ENCODE results near the gene ATAT1. TPM values are rescaled to one million over a fixed set of nuclear protein-coding genes. Genes with fewer than 3 reads are reported as not detected.

The ATAT1 gene
- total RNA-seq, 1 experiment from 2014 or later, result 6.1 TPM

DNA sequence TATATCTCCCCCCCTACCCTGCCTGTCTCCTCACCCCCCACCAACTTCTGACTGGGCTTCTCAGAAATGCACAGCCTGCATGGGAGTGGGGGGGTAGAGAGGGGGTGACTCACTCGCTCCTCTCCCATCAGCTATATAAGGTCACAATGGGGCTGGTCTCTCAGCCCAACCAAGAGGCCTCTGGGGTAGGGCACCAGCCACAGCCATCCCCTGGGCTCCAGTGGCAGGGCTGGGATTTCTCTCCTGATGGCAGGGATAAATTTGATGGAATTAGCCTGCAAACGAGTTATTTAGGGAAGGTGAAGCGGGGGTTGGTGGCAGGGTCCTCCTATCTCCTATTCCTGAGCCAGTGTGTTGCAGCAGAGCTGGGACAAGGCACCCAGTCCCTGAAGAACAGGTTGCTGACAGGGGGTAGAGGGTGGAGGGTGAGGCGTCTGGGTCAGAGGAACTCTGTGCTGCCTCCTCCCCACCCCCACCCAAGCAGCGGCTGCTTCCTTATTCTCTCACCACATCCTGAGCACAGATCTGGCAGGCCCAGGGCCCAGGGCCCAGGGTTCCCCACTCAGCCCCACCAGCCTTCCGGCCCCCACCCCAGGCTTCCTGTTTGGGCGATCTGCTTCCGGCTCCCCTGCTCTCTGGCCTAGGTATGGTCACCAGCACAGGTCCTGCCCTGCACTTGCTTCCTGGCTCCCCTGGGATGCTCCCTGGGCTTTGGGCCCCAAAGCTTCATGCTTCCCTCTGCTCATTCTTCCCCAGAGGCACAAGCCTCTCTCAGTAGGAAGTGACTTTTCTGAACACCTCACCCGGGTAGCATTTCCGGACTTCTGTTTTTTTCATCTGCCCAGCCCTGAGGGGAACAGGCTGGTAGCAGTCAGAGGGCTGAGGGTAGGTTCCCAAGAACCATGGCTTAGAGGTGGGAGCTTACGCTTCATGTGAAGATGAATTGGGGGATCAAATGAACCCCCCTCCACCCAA, 55.8 kb downstream of the ATAT1 start:
- peaks cover 10% of the 10 kb centered on the region for H3K36me3 ChIP-seq (ENCODE audit: low read depth, low read length)
- H3F3A ChIP-seq (ENCODE audit: low read length, unreplicated experiment), result no peaks in the 10 kb centered on the region
- BruUV-seq (replicated peaks), result no TSS peak
- no peaks in the 10 kb centered on the region for H3K27me3 ChIP-seq (ENCODE audit: low read length)
- intact Hi-C loops (cut with micrococcal nuclease), result loop anchor here (1.0 kb wide), 1 partner anchor 40 kb away; no protein-coding TSS in a partner anchor
- DNase-seq (peak; percentile 84), ATAC-seq (peak; percentile 53)
- ChIA-PET CTCF (interaction anchor here (1.1 kb wide), 1 partner anchor 40 kb away, joined by 3 read pairs; no protein-coding TSS in a partner anchor), POLR2A (ENCODE audit: unreplicated experiment) (no interaction called here)
- no peaks in the 10 kb centered on the region for H3K9me3 ChIP-seq (ENCODE audit: low read length)
- H3K4me1 ChIP-seq (ENCODE audit: insufficient read depth, low read length), result peaks cover 58% of the 10 kb centered on the region
- H3K27ac ChIP-seq (ENCODE audit: low read length), result peak overlapping the region; percentile 89
- H3K4me2 ChIP-seq (ENCODE audit: low read length), result peak overlapping the region; percentile 87
- no peak overlapping the region for H2AFZ ChIP-seq (ENCODE audit: low read length)
- H3K9me2 ChIP-seq (replicated peaks; ENCODE audit: low read length), result no peaks in the 10 kb centered on the region
- peak overlapping the region; percentile 97 for H3K4me3 ChIP-seq (ENCODE audit: low read length)
- TF ChIP-seq, protein P1, sequence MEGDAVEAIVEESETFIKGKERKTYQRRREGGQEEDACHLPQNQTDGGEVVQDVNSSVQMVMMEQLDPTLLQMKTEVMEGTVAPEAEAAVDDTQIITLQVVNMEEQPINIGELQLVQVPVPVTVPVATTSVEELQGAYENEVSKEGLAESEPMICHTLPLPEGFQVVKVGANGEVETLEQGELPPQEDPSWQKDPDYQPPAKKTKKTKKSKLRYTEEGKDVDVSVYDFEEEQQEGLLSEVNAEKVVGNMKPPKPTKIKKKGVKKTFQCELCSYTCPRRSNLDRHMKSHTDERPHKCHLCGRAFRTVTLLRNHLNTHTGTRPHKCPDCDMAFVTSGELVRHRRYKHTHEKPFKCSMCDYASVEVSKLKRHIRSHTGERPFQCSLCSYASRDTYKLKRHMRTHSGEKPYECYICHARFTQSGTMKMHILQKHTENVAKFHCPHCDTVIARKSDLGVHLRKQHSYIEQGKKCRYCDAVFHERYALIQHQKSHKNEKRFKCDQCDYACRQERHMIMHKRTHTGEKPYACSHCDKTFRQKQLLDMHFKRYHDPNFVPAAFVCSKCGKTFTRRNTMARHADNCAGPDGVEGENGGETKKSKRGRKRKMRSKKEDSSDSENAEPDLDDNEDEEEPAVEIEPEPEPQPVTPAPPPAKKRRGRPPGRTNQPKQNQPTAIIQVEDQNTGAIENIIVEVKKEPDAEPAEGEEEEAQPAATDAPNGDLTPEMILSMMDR (conservative IDR thresholded peaks at IDR 0.05; ENCODE audit: low read depth, low read length), result no peak
- peak overlapping the region; percentile 80 for H3K9ac ChIP-seq (ENCODE audit: low read length)
- no peaks in the 10 kb centered on the region for H4K20me1 ChIP-seq (ENCODE audit: low read length)
- H3K79me2 ChIP-seq (ENCODE audit: low read length), result peaks cover 84% of the 10 kb centered on the region

DNA sequence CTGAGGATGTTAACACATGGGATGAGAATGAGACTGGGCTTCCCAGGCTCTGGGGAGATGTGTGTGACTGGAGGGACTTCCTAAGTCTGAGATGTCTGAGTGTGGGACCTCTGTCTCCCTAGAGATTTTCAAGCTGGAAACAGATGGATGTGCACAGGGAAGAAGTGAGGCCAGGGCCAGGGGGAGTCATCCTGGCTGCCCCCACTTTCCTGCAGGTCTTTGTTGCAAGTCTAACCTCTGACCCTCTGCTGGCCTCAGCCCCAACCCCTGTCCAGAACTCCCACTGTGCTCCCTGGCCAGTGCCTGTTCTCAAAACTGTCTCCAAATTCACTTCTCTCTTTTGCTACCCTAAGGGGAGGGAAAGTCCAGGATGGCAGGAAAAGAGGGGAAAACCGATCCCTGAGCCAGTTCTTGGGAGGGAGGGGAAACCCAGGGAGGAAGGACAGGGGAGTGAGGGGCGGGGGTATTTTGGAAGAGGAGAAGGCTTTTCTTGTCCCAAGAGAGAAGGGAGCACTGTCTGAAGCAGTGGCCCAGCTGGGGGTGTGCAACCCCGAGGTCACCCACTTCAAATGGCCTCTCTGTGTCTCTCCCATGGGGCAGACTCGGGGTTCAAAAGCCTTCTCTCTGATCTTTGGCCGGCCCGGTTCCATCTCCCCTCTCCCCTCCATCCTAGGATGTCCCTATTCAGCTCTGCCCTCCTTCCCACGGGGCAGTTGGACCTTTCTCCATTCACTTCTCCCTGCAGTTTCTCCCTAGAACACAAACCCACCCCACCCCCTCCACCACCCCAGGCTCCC, 56.7 kb downstream of the ATAT1 start:
- peaks cover 10% of the 10 kb centered on the region for H3K36me3 ChIP-seq (ENCODE audit: low read depth, low read length)
- no peaks in the 10 kb centered on the region for H4K20me1 ChIP-seq (ENCODE audit: low read length)
- peaks cover 67% of the 10 kb centered on the region for H3K4me1 ChIP-seq (ENCODE audit: insufficient read depth, low read length)
- TF ChIP-seq EZH2phosphoT487 (IDR thresholded peaks at IDR 0.05; ENCODE audit: borderline replicate concordance, low read length), result no peak
- no peak for DNase-seq
- no peaks in the 10 kb centered on the region for H3K27me3 ChIP-seq (ENCODE audit: low read length)
- H3K79me2 ChIP-seq (ENCODE audit: low read length), result peaks cover 93% of the 10 kb centered on the region
- no peak for ATAC-seq
- TSS peak; percentile 4 for BruUV-seq (replicated peaks)
- peak overlapping the region; percentile 89 for H3K27ac ChIP-seq (ENCODE audit: low read length)
- no peak overlapping the region for H2AFZ ChIP-seq (ENCODE audit: low read length)
- no peaks in the 10 kb centered on the region for H3K9me2 ChIP-seq (replicated peaks; ENCODE audit: low read length)
- peak overlapping the region; percentile 87 for H3K4me2 ChIP-seq (ENCODE audit: low read length)
- ChIA-PET POLR2A (ENCODE audit: unreplicated experiment) (interaction anchor here (0.6 kb wide), 1 partner anchor 130 kb away, joined by 7 read pairs; no protein-coding TSS in a partner anchor), CTCF (interaction anchor here (1.1 kb wide), 1 partner anchor 39 kb away, joined by 3 read pairs; no protein-coding TSS in a partner anchor)
- H3F3A ChIP-seq (ENCODE audit: low read length, unreplicated experiment), result no peaks in the 10 kb centered on the region
- intact Hi-C loops (cut with micrococcal nuclease), result no loop called here
- peak overlapping the region; percentile 97 for H3K4me3 ChIP-seq (ENCODE audit: low read length)
- no peaks in the 10 kb centered on the region for H3K9me3 ChIP-seq (ENCODE audit: low read length)
- H3K9ac ChIP-seq (ENCODE audit: low read length), result peak overlapping the region; percentile 80

DNA sequence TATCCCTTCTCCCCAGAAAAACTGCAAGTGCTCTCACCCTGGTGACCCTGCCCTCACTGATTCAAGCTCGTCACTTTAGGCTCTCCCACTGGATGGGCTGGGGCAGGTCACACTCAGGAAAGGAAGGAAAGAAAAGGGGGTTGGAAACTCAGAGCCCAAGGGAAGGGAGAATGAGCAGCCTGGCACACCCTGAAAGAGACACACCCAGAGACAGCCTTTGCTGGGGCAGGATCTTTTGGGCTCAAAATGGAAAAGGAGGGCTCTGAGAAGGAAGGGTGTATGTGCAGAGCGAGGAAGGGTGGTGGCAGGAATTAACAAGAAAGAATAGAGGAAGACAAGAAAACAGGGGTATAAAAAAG, 57.3 kb downstream of the ATAT1 start:
- Histone ChIP-seq H3K27me3 (ENCODE audit: low read length) (no peaks in the 10 kb centered on the region), H3F3A (ENCODE audit: low read length, unreplicated experiment) (no peaks in the 10 kb centered on the region), H3K4me1 (ENCODE audit: insufficient read depth, low read length) (peaks cover 71% of the 10 kb centered on the region), H4K20me1 (ENCODE audit: low read length) (no peaks in the 10 kb centered on the region), H3K27ac (ENCODE audit: low read length) (peak overlapping the region; percentile 89), H2AFZ (ENCODE audit: low read length) (no peak overlapping the region), H3K9ac (ENCODE audit: low read length) (peak overlapping the region; percentile 80), H3K4me3 (ENCODE audit: low read length) (peak overlapping the region; percentile 97), H3K36me3 (ENCODE audit: low read depth, low read length) (peaks cover 5% of the 10 kb centered on the region), H3K79me2 (ENCODE audit: low read length) (peaks cover 94% of the 10 kb centered on the region), H3K4me2 (ENCODE audit: low read length) (peak overlapping the region; percentile 87), H3K9me2 (replicated peaks; ENCODE audit: low read length) (no peaks in the 10 kb centered on the region), H3K9me3 (ENCODE audit: low read length) (no peaks in the 10 kb centered on the region)
- ChIA-PET CTCF (no interaction called here), POLR2A (ENCODE audit: unreplicated experiment) (interaction anchor here (0.6 kb wide), 1 partner anchor 129 kb away, joined by 7 read pairs; no protein-coding TSS in a partner anchor)
- no peak for ATAC-seq
- intact Hi-C loops (cut with micrococcal nuclease), result no loop called here
- DNase-seq, result no peak
- TF ChIP-seq EZH2phosphoT487 (IDR thresholded peaks at IDR 0.05; ENCODE audit: borderline replicate concordance, low read length) (no peak), EZH2 (IDR thresholded peaks at IDR 0.05; ENCODE audit: low read length, unreplicated experiment) (no peak)
- BruUV-seq (replicated peaks), result no TSS peak
